Activated T-cell treated with anti-CD3 and anti-CD28 coated beads, Interleukin-2, amount 50 U/mL, for 4 hours (primary cell): ENCODE data around the gene CT55. TPM values are rescaled to one million over a fixed set of nuclear protein-coding genes. Genes with fewer than 3 reads are reported as not detected.
"Not testable (repeated sequence)": the region's sequence is repeated elsewhere in the genome, so short reads cannot be mapped to it uniquely, and the experiment has no call there.

Source experiments
- ATAC-seq, 2 donors: fragments of 200-7000 bp; cut with Tn5 transposase; one replicate each; pipeline ENCODE4 v1.10.0; 2021
- DNase-seq: peaks from one replicate; pipeline ENCODE4 v3.0.0-alpha.2; 2020
- H3K27me3 Mint-ChIP-seq: one replicate; pipeline ENCODE4 v1.8.0; 2021; ENCODE audit warnings: low read depth, mixed read lengths
- H3K36me3 Mint-ChIP-seq: one replicate; pipeline ENCODE4 v1.8.0; 2022; ENCODE audit warnings: mixed read lengths; ENCODE audit not compliant: insufficient read depth
- H3K4me1 Mint-ChIP-seq: one replicate; pipeline ENCODE4 v1.8.0; 2021; ENCODE audit warnings: low read depth, mixed read lengths
- H3K4me3 Mint-ChIP-seq: one replicate; pipeline ENCODE4 v1.8.0; 2021; ENCODE audit warnings: mild to moderate bottlenecking, moderate library complexity, mixed read lengths
- H3K9me3 Mint-ChIP-seq: one replicate; pipeline ENCODE4 v1.8.0; 2021; ENCODE audit warnings: mixed read lengths
- total RNA-seq, 3 donors: library from RNA; stranded (reverse); gene quantifications; one replicate each; pipeline ENCODE4 v1.2.1, GENCODE V29; 2021

CT55 gene
- total RNA-seq, 3 donors from 2014 or later = not detected

DNA sequence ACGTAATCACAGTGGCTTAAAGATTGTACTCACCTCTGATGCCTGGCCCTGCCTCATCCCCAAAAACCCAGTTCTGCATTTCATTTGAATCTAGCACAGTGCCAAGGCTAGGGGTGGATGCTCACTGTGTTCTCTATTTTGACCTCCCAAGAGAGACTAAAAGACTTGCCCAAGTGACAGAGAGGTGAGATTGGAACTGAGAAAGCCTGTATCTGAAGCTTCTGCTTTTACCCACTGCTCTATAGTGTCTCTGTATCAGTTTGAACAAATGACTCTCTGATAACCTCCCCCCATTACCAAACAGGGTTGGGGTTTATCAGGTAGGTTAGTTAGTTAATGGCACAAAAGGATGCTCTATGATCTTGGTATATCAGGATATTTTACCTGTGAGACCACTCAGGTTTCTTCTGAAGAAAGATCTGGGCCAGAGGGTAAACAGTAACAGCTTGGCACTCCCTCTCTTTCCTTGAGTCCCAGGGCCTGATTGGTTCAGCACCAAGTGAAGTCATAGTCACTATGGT, 51.1 kb downstream of the CT55 start, which contains the start of gene ETDB:
ETDB (minus strand) TSS at position 471 of the 521 bp plus-strand sequence. CDS start 1,265 bp downstream, outside the sequence.
- not testable (repeated sequence) for H3K36me3 Mint-ChIP-seq, H3K4me1 Mint-ChIP-seq, DNase-seq, H3K27me3 Mint-ChIP-seq, H3K9me3 Mint-ChIP-seq, H3K4me3 Mint-ChIP-seq, ATAC-seq

DNA sequence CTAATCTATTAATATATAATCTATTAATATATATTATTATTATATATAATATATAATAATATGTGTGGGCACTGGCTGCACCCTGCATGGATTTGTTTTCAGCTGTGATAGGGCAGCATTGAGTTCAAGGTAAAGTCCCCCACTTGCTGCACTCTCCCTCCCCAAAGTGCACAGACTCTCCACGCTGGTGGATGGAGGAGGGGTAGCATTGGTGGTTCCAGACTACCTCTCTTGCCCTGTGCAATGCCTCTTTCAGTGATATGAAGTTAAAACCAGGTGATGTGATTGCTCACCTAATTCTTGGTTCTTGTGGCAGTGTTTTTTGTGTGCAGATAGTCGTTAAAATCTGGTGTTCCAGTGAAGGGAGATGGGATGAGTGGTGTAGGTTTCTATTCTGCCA, 55.1 kb downstream of the CT55 start:
- not testable (repeated sequence) for H3K9me3 Mint-ChIP-seq, H3K4me3 Mint-ChIP-seq, ATAC-seq, H3K36me3 Mint-ChIP-seq, H3K27me3 Mint-ChIP-seq, H3K4me1 Mint-ChIP-seq, DNase-seq

DNA sequence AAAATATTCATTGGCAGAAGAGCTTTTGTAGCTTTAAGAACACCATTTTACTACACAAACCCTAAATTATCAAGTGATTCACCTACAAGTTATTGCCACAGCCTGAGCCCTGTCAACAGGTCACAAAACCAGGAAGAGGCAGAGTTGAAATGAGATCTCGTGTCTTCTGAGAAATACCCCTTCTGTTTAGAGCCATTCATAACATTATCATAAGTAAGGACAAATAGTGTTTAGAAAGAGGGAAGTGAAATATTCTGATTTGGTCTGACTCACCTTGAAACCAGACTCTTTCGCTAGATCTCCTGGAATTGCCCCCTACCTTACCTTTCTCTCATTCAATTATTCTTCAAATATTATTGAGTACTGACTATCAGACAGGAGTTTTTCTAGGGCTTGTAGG, 56.8 kb downstream of the CT55 start:
- no peaks in the 10 kb centered on the region for H3K36me3 Mint-ChIP-seq
- ATAC-seq (peak; percentile 55 to 57), DNase-seq (no peak)
- no peaks in the 10 kb centered on the region for H3K9me3 Mint-ChIP-seq
- H3K27me3 Mint-ChIP-seq = peaks cover 7% of the 10 kb centered on the region
- H3K4me1 Mint-ChIP-seq = no peaks in the 10 kb centered on the region
- no peak overlapping the region for H3K4me3 Mint-ChIP-seq

DNA sequence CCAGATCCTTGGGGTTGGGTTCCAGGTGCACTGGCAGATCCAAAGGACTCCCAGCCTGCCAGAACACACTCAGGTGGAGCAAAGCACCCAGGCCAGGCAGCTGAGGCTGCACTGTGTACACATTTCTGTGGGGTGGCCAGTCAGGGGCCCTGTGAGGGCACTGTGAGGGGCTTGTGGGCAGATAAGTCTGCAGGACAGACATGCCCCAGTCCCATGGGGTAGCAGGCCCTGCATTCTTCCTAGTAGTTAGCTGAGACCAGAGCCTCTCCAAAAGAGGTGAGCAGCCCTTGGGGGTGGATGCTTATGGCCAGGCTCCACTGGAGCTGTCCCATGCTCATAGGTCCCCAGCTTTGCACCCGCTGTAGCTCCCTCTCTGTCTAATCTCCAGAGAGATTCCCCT, 58.5 kb downstream of the CT55 start:
- Mint-ChIP-seq H3K9me3 (no peaks in the 10 kb centered on the region), H3K4me1 (no peaks in the 10 kb centered on the region), H3K27me3 (peaks cover 10% of the 10 kb centered on the region), H3K4me3 (no peak overlapping the region), H3K36me3 (no peaks in the 10 kb centered on the region)
- ATAC-seq = no peak
- DNase-seq = no peak

DNA sequence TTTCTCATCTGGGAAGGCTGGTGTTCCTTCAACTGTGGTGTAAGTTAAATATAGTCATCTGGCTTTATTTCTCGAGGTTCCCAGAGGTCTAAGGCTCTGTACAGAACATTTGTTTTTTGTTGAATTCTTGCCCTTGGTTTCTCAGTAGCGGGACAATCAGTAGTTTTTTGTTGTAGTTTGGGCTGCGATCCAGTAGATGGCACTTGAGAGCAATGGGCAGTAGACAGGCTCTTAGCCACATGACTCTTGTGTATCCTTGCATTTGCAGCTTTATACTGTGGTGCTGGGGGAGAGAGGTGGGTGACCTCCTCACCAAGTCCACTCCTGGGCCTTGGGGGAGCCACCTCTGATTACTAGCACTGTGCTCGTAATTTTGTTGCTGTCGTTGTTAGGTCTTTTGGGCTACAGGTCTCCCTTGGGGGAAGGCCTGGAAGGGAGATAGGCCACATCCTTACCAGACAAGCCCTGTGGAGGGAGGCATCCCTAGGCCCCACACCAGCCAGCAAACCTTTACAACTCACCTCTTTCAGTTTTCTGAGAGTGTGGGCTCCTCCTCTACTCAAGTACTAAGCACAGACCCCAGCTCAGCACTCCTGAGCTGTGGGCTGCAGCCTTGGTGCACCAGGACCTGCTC, 59.0 kb downstream of the CT55 start:
- Mint-ChIP-seq H3K4me3 (no peak overlapping the region), H3K36me3 (no peaks in the 10 kb centered on the region), H3K4me1 (no peaks in the 10 kb centered on the region), H3K9me3 (no peaks in the 10 kb centered on the region), H3K27me3 (peaks cover 10% of the 10 kb centered on the region)
- ATAC-seq (peak; percentile 66 to 67), DNase-seq (no peak)

DNA sequence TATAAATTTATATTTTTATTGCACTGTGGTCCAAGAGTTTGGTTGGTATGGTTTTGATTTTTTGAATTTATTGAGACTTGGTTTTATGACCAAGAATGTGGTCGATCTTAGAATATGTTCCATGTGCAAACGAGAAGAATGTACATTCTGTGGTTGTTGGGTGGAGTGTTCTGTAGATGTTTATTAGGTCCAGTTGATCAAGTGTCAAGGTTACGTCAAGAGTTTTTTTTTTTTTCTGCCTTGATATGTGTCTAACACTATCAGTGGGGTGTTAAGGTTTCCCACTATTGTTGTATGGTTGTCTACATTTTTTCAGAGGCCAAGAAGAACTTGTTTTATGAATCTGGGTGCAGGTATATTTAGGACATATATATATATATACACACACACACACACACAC, 61.6 kb downstream of the CT55 start:
- Mint-ChIP-seq H3K36me3 (no peaks in the 10 kb centered on the region), H3K27me3 (peaks cover 10% of the 10 kb centered on the region), H3K9me3 (no peaks in the 10 kb centered on the region), H3K4me1 (no peaks in the 10 kb centered on the region), H3K4me3 (no peak overlapping the region)
- no peak for DNase-seq
- ATAC-seq = no peak

Other genes with a start within 250 kb of the CT55 start
- gene SMIM10, start 180.4 kb downstream of the CT55 start, total RNA-seq = under 1 TPM; 0.43 to 0.86 (median 0.53) TPM
- gene RTL8B, start 148.9 kb downstream of the CT55 start, total RNA-seq = under 1 TPM; 0.22 to 0.33 (median 0.24) TPM
- 10 to 100 TPM; 17.3 to 17.7 (median 17.4) TPM for gene RTL8C, start 139.0 kb downstream of the CT55 start, total RNA-seq
- 1 to 10 TPM; 3.9 to 6.0 (median 4.4) TPM for gene RTL8A, start 119.3 kb downstream of the CT55 start, total RNA-seq
- under 1 TPM in 2 of 3 donors, not detected in 1; 0.08 to 0.14 TPM for gene SMIM10L2B, start 72.7 kb downstream of the CT55 start, total RNA-seq
- not detected for gene ETDB, start 50.9 kb downstream of the CT55 start, total RNA-seq
- gene ETDA, start 80.7 kb upstream of the CT55 start, total RNA-seq = not detected
- gene ETDC, start 138.1 kb upstream of the CT55 start, total RNA-seq = not detected
- gene ZNF75D, start 172.7 kb upstream of the CT55 start, total RNA-seq = 1 to 10 TPM; 3.9 to 4.1 (median 4.0) TPM
- under 1 TPM; 0.63 to 0.83 (median 0.65) TPM for gene ZNF449, start 173.4 kb upstream of the CT55 start, total RNA-seq